Esophagus muscularis mucosa (tissue), 4 donors: ENCODE results near the gene GPR32.
"Not testable (repeated sequence)": the region's sequence is repeated elsewhere in the genome, so short reads cannot be mapped to it uniquely, and the experiment has no call there.

ENCODE experiments used
- EP300 ChIP-seq: sonication (generic); formaldehyde crosslinking; IDR thresholded peaks from one replicate; pipeline ENCODE4 v1.6.1; 2017; ENCODE audit warnings: antibody characterized with exemption
- POLR2A ChIP-seq: fragments of 450-650 bp; IDR thresholded peaks from one replicate; pipeline ENCODE4 v1.6.1; 2017; ENCODE audit warnings: antibody characterized with exemption, moderate library complexity, mild to moderate bottlenecking, low read depth
- POLR2AphosphoS5 ChIP-seq, 2 donors: sonication (generic); formaldehyde crosslinking; IDR thresholded peaks; one replicate each; pipeline ENCODE4 v1.6.1; 2017; ENCODE audit warnings: antibody characterized with exemption in 2 of 2
- TF ChIP-seq, protein P1 (sequence below), 3 experiments: fragments of 200-600 bp in 2 of 3; fragments of 450-650 bp in 1 of 3; sonication (generic) in 2 of 3; IDR thresholded peaks; one replicate each; pipeline ENCODE4 v1.5.1; 2017 to 2019; ENCODE audit warnings: antibody characterized with exemption in 3 of 3, mild to moderate bottlenecking in 2 of 3, moderate library complexity in 1 of 3

DNA sequence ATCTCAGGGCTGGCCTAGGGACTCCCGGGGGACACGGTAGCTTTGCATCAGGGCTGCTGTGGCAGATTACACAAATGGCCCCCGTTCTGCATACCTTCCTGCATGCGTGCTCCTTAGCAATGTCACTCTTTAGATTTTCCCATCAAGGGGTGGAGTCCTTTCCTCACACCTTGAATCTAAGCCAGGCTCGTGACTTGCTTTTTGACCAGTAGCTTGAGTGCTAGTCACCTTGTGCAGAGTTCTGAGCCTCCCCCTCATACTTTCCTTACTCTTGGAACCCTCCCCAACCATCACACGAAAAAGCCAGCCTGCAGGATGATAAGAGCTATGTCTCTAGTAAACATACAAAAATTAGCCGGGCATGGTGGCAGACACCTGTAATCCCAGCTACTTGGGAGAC, 3.2 kb downstream of the GPR32 start:
- TF ChIP-seq, protein P1, sequence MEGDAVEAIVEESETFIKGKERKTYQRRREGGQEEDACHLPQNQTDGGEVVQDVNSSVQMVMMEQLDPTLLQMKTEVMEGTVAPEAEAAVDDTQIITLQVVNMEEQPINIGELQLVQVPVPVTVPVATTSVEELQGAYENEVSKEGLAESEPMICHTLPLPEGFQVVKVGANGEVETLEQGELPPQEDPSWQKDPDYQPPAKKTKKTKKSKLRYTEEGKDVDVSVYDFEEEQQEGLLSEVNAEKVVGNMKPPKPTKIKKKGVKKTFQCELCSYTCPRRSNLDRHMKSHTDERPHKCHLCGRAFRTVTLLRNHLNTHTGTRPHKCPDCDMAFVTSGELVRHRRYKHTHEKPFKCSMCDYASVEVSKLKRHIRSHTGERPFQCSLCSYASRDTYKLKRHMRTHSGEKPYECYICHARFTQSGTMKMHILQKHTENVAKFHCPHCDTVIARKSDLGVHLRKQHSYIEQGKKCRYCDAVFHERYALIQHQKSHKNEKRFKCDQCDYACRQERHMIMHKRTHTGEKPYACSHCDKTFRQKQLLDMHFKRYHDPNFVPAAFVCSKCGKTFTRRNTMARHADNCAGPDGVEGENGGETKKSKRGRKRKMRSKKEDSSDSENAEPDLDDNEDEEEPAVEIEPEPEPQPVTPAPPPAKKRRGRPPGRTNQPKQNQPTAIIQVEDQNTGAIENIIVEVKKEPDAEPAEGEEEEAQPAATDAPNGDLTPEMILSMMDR (IDR thresholded peaks at IDR 0.05) = not testable (repeated sequence)
- TF ChIP-seq POLR2AphosphoS5 (IDR thresholded peaks at IDR 0.05); POLR2A; EP300: not testable (repeated sequence)
